ENCODE results near the gene PCSK6.

PCSK6 gene

DNA sequence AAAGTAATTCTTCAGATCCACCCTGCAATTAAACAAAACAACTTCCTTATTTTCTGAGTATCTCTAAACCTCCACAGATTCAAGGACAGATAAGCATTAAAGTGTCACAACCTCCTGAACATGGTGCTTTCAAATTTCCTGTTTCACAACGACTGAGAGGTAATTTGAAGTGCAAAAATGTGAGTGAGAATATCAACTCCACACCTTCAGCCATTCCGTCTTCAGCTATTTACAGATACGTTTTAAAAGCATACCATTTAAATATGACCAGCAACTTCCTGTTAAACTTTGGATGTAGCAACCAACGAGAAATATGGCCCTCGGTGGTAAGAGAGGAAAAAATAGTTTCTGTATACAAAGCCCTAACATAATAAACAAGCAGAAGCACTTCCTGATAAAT is 32.1 kb upstream of the PCSK6 start:
- H3K27me3 ChIP-seq (ENCODE audit: insufficient read depth, poor library complexity, severe bottlenecking) = no peaks in the 10 kb centered on the region
- TF ChIP-seq CTCF (IDR thresholded peaks at IDR 0.05; ENCODE audit: insufficient read depth, low read length) (no peak), SPI1 (IDR thresholded peaks at IDR 0.05; ENCODE audit: borderline replicate concordance, low read depth) (no peak), POLR2AphosphoS5 (IDR thresholded peaks at IDR 0.05; ENCODE audit: low read depth) (peak; percentile 83; the same call in 1 of the 2 replicates), GABPA (IDR thresholded peaks at IDR 0.05; ENCODE audit: low read depth) (peak; percentile 37; the same call in 1 of the 2 replicates), REST (IDR thresholded peaks at IDR 0.05; ENCODE audit: insufficient replicate concordance, low read depth) (peak; percentile 37)
- peak overlapping the region; percentile 91 for H3K27ac ChIP-seq (replicated peaks)
- no peak overlapping the region for H3K4me3 ChIP-seq (replicated peaks; ENCODE audit: insufficient read depth, low read length)
- peak; percentile 82 to 83 for DNase-seq (ENCODE audit: low read depth in 1 of 2, low spot score in 1 of 2)

DNA sequence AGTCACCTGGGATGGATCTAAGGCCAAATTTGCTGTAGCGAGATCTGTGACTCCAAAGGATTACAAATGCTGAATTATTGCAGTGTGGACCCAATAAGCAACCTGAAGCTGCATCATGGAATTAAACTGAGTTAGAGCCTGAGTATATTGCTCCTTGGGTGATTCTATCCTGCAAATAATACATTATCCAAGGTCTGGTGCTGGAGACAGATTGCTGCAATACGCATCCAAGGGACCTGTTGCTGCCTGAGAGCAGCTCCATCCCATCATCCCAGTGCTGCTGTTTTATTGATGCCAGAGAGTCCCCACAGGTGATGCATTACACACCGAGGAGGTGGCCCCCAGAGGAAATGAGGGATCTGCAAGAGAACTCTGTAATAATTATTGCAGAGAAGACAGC is 31.6 kb upstream of the PCSK6 start:
- peak overlapping the region; percentile 91 for H3K27ac ChIP-seq (replicated peaks)
- H3K4me3 ChIP-seq (replicated peaks; ENCODE audit: insufficient read depth, low read length) = no peak overlapping the region
- peak in 1 of 2 experiments; percentile 21 for DNase-seq (ENCODE audit: low read depth in 1 of 2, low spot score in 1 of 2)
- TF ChIP-seq CTCF (IDR thresholded peaks at IDR 0.05; ENCODE audit: insufficient read depth, low read length) = no peak
- TF ChIP-seq REST (IDR thresholded peaks at IDR 0.05; ENCODE audit: insufficient replicate concordance, low read depth) = no peak
- TF ChIP-seq GABPA (IDR thresholded peaks at IDR 0.05; ENCODE audit: low read depth) = no peak
- no peak for TF ChIP-seq POLR2AphosphoS5 (IDR thresholded peaks at IDR 0.05; ENCODE audit: low read depth)
- TF ChIP-seq SPI1 (IDR thresholded peaks at IDR 0.05; ENCODE audit: borderline replicate concordance, low read depth) = no peak
- no peaks in the 10 kb centered on the region for H3K27me3 ChIP-seq (ENCODE audit: insufficient read depth, poor library complexity, severe bottlenecking)

DNA sequence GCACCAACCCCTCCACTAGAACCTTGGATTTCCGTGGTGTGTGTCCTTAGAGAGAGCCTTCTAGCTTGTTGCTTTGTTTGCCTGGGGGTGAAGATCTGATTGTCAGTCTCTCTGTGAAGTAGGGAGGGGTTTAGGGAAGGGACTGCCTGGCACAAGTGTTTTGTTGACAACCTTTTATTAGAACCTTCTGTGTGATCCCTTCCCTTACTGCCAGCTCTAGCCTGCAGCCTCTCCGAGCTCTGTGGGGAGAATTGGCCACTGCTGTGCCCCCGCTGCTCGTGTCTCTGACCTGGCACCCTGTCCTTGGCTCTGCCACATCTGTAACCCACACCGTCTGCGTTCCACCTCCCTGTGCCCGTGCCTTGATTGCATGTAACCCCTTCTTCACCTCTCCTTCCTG is 30.9 kb upstream of the PCSK6 start:
- no peak for DNase-seq (ENCODE audit: low read depth in 1 of 2, low spot score in 1 of 2)
- Histone ChIP-seq H3K4me3 (replicated peaks; ENCODE audit: insufficient read depth, low read length) (no peak overlapping the region), H3K27me3 (ENCODE audit: insufficient read depth, poor library complexity, severe bottlenecking) (no peaks in the 10 kb centered on the region), H3K27ac (replicated peaks) (peak overlapping the region; percentile 91)
- TF ChIP-seq POLR2AphosphoS5 (IDR thresholded peaks at IDR 0.05; ENCODE audit: low read depth) (no peak), REST (IDR thresholded peaks at IDR 0.05; ENCODE audit: insufficient replicate concordance, low read depth) (no peak), GABPA (IDR thresholded peaks at IDR 0.05; ENCODE audit: low read depth) (no peak), CTCF (IDR thresholded peaks at IDR 0.05; ENCODE audit: insufficient read depth, low read length) (no peak), SPI1 (IDR thresholded peaks at IDR 0.05; ENCODE audit: borderline replicate concordance, low read depth) (no peak)

Data from HL-60 (cell line).